ENCODE data around the gene CFAP100.

The CFAP100 gene

GRCh38 chr3:126472277-126473006, 77.7 kb downstream of the CFAP100 start (continued):
- peak; percentile 38; the same call in 1 of the 2 replicates for TF ChIP-seq ZBTB44 (tag by site-specific recombination; IDR thresholded peaks at IDR 0.05)
- TF ChIP-seq HIC1 (tag by site-specific recombination; IDR thresholded peaks at IDR 0.05): no peak
- TF ChIP-seq ZNF26 (tag by site-specific recombination; IDR thresholded peaks at IDR 0.05): no peak
- TF ChIP-seq GLIS1 (tag by site-specific recombination; IDR thresholded peaks at IDR 0.05): no peak
- peak; percentile 73; the same call in 1 of the 2 replicates for TF ChIP-seq ZNF660 (tag by site-specific recombination; IDR thresholded peaks at IDR 0.05)
- no peak for TF ChIP-seq ZNF423 (tag by site-specific recombination; IDR thresholded peaks at IDR 0.05)
- TF ChIP-seq ZNF362 (tag by site-specific recombination; IDR thresholded peaks at IDR 0.05): no peak
- no peak for TF ChIP-seq ZNF529 (tag by site-specific recombination; IDR thresholded peaks at IDR 0.05; ENCODE audit: insufficient replicate concordance)
- TF ChIP-seq ZNF544 (tag by site-specific recombination; IDR thresholded peaks at IDR 0.05): no peak
- peak; percentile 99 for TF ChIP-seq SCRT2 (tag by site-specific recombination; IDR thresholded peaks at IDR 0.05)
- no peak for TF ChIP-seq ZNF37A (tag by site-specific recombination; IDR thresholded peaks at IDR 0.05)
- TF ChIP-seq ZNF514 (tag by site-specific recombination; IDR thresholded peaks at IDR 0.05): no peak
- TF ChIP-seq ZNF184 (tag by site-specific recombination; IDR thresholded peaks at IDR 0.05): no peak
- no peak for TF ChIP-seq ZNF202 (tag by site-specific recombination; IDR thresholded peaks at IDR 0.05; ENCODE audit: borderline replicate concordance)
- no peak for TF ChIP-seq PRDM2 (tag by site-specific recombination; IDR thresholded peaks at IDR 0.05; ENCODE audit: borderline replicate concordance)
- no peak for TF ChIP-seq ZBTB8A (tag by site-specific recombination; IDR thresholded peaks at IDR 0.05)
- TF ChIP-seq SETDB1 (IDR thresholded peaks at IDR 0.05; ENCODE audit: insufficient read length, low read length): no peak
- TF ChIP-seq ZNF654 (tag by site-specific recombination; IDR thresholded peaks at IDR 0.05; ENCODE audit: low read depth): no peak
- no peak for TF ChIP-seq ZNF513 (tag by site-specific recombination; IDR thresholded peaks at IDR 0.05)
- TF ChIP-seq ZNF138 (tag by site-specific recombination; IDR thresholded peaks at IDR 0.05; ENCODE audit: borderline replicate concordance): no peak
- peak; percentile 61 for TF ChIP-seq OSR2 (tag by site-specific recombination; IDR thresholded peaks at IDR 0.05)
- TF ChIP-seq ZNF132 (tag by site-specific recombination; IDR thresholded peaks at IDR 0.05; ENCODE audit: borderline replicate concordance): no peak
- no peak for TF ChIP-seq ZNF501 (tag by site-specific recombination; IDR thresholded peaks at IDR 0.05)
- TF ChIP-seq ZNF266 (tag by site-specific recombination; IDR thresholded peaks at IDR 0.05; ENCODE audit: low read depth): no peak
- TF ChIP-seq ZFP37 (tag by site-specific recombination; IDR thresholded peaks at IDR 0.05): no peak
